Keratinocyte (primary cell): ENCODE measurements around the gene SMYD3. TPM values are rescaled to one million over a fixed set of nuclear protein-coding genes. Genes with fewer than 3 reads are reported as not detected.

ENCODE experiments used
- DNase-seq: peaks from one replicate; pipeline ENCODE4 v3.0.0-alpha.2; 2011; ENCODE audit warnings: low read depth, missing footprints, low spot score
- FAIRE-seq: peaks from 2 replicates; lab custom pipeline; 2011; peaks lifted over from hg19 to GRCh38; lab: Jason Lieb, UNC
- H2AFZ ChIP-seq: 2 replicates; pipeline ENCODE4 v1.6.0; 2012; ENCODE audit warnings: low read length, control low read depth, inconsistent platforms; ENCODE audit not compliant: control insufficient read depth
- H3K27ac ChIP-seq: 2 replicates; pipeline ENCODE4 v1.5.1; 2011; ENCODE audit warnings: low read length; ENCODE audit not compliant: control insufficient read depth, insufficient read depth
- H3K27me3 ChIP-seq: 3 replicates; pipeline ENCODE4 v1.6.0; 2011; ENCODE audit warnings: low read length; ENCODE audit not compliant: control insufficient read depth, insufficient read depth; ENCODE audit errors: extremely low read depth
- H3K36me3 ChIP-seq, 2 experiments: 2 replicates in 1 of 2; 3 replicates in 1 of 2; pipeline ENCODE4 v1.5.1; 2011; ENCODE audit warnings: low read length in 2 of 2, mild to moderate bottlenecking in 1 of 2; ENCODE audit not compliant: control insufficient read depth in 2 of 2, insufficient read depth in 2 of 2; ENCODE audit errors: extremely low read depth in 1 of 2
- H3K4me1 ChIP-seq: 3 replicates; pipeline ENCODE4 v1.5.1; 2011; ENCODE audit warnings: low read length; ENCODE audit not compliant: control insufficient read depth, insufficient read depth; ENCODE audit errors: extremely low read depth
- H3K4me2 ChIP-seq: 3 replicates; pipeline ENCODE4 v1.6.0; 2011; ENCODE audit warnings: low read depth, low read length; ENCODE audit not compliant: control insufficient read depth, insufficient read depth; ENCODE audit errors: extremely low read depth
- H3K4me3 ChIP-seq, 3 experiments: fragments of 200-600 bp in 1 of 3; sonication (generic) in 1 of 3; 2 replicates in 2 of 3; 3 replicates in 1 of 3; pipeline ENCODE4 v1.5.1; 2011 to 2016; ENCODE audit warnings: low read length in 3 of 3, mild to moderate bottlenecking in 3 of 3, control low read depth in 2 of 3, inconsistent platforms in 1 of 3, low read depth in 1 of 3, mixed read lengths in 1 of 3, mixed run types in 1 of 3, moderate library complexity in 1 of 3; ENCODE audit not compliant: control insufficient read depth in 2 of 3, insufficient read depth in 2 of 3; ENCODE audit errors: extremely low read depth in 1 of 3
- H3K79me2 ChIP-seq: 2 replicates; pipeline ENCODE4 v1.6.0; 2012; ENCODE audit warnings: low read length; ENCODE audit not compliant: control insufficient read depth, insufficient read depth
- H3K9ac ChIP-seq: 3 replicates; pipeline ENCODE4 v1.6.0; 2011; ENCODE audit warnings: low read length; ENCODE audit not compliant: control insufficient read depth, insufficient read depth; ENCODE audit errors: extremely low read depth
- H3K9me1 ChIP-seq: 3 replicates; pipeline ENCODE4 v1.6.0; 2011; ENCODE audit warnings: low read length; ENCODE audit not compliant: control insufficient read depth, insufficient read depth; ENCODE audit errors: extremely low read depth
- H3K9me3 ChIP-seq: 2 replicates; pipeline ENCODE4 v1.5.1; 2012; ENCODE audit warnings: low read depth, low read length; ENCODE audit not compliant: control insufficient read depth
- H4K20me1 ChIP-seq: 3 replicates; pipeline ENCODE4 v1.6.0; 2011; ENCODE audit warnings: low read length; ENCODE audit not compliant: control insufficient read depth, insufficient read depth; ENCODE audit errors: extremely low read depth
- EZH2 ChIP-seq: IDR thresholded peaks from one replicate; pipeline ENCODE4 v1.6.1; 2012; ENCODE audit warnings: inconsistent platforms, mild to moderate bottlenecking, low read length, moderate library complexity
- dilution Hi-C: fragments of 300-500 bp; cut with MboI; formaldehyde crosslinking; loops from one replicate; pipeline ENCODE4 v1.7.0; 2020; ENCODE audit warnings: low sequenced_read_pairs; ENCODE audit not compliant: extremely low pct_ligation_motif_present
- polyA plus RNA-seq, 5 experiments: library from polyadenylated mRNA; depleted of rRNA in 3 of 5; stranded (reverse) in 3 of 5; stranded (forward) in 1 of 5; unstranded in 1 of 5; fragments of >200 nt; gene quantifications; 1 replicate in 1 of 5; 2 replicates in 3 of 5; 3 replicates in 1 of 5; pipeline versions ENCODE4 v1.2.1 to v1.2.3, GENCODE V29; 2011 to 2012; ENCODE audit warnings: missing spikeins in 2 of 5, low read depth in 1 of 5, low replicate concordance in 1 of 5
- TF ChIP-seq, protein P1 (sequence below), 3 experiments: IDR thresholded peaks in 1 of 3; conservative IDR thresholded peaks in 1 of 3; optimal IDR thresholded peaks in 1 of 3; 2 replicates in 2 of 3; 3 replicates in 1 of 3; pipeline versions ENCODE3 to v1.5.1; 2011; ENCODE audit warnings: low read length in 3 of 3, mild to moderate bottlenecking in 3 of 3, moderate library complexity in 2 of 3, control low read depth in 1 of 3, inconsistent platforms in 1 of 3; ENCODE audit not compliant: insufficient read depth in 2 of 3; ENCODE audit errors: extremely low read depth in 1 of 3

SMYD3 gene
- polyA plus RNA-seq, 1 donor (not counting 4 experiments of a cell fraction or from before 2014, with no cell fraction given), result 31.0 TPM

DNA sequence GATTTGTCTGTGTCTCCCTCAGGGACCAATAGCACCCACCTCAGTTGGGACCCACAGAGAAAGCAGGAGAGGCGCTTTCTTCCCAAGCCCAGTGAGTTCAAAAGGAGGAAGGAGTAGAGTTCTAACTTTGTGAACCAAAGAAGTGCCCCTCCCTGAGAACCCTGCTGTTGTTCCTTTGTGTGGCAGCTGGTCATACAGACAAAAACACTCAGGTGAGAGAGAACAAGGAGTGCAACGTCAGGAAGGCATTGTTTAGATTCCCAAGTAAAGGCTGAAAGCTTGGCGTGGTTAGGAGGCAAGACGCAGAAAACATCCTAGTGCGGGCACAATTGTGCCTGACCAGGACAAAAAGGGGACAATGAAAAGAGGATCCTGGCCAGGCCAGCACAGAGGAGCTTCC is 697.7 kb downstream of the SMYD3 start:
- no peaks in the 10 kb centered on the region for H3K4me1 ChIP-seq
- H4K20me1 ChIP-seq, result no peaks in the 10 kb centered on the region
- TF ChIP-seq, protein P1, sequence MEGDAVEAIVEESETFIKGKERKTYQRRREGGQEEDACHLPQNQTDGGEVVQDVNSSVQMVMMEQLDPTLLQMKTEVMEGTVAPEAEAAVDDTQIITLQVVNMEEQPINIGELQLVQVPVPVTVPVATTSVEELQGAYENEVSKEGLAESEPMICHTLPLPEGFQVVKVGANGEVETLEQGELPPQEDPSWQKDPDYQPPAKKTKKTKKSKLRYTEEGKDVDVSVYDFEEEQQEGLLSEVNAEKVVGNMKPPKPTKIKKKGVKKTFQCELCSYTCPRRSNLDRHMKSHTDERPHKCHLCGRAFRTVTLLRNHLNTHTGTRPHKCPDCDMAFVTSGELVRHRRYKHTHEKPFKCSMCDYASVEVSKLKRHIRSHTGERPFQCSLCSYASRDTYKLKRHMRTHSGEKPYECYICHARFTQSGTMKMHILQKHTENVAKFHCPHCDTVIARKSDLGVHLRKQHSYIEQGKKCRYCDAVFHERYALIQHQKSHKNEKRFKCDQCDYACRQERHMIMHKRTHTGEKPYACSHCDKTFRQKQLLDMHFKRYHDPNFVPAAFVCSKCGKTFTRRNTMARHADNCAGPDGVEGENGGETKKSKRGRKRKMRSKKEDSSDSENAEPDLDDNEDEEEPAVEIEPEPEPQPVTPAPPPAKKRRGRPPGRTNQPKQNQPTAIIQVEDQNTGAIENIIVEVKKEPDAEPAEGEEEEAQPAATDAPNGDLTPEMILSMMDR (optimal IDR thresholded peaks at IDR 0.05 in 1 of 3, IDR thresholded peaks at IDR 0.05 in 1 of 3, conservative IDR thresholded peaks at IDR 0.05 in 1 of 3; ENCODE audit: extremely low read depth in 1 of 3, insufficient read depth in 2 of 3, low read length in 3 of 3), result no peak
- no peak for TF ChIP-seq EZH2
- no peak overlapping the region for H2AFZ ChIP-seq
- H3K9ac ChIP-seq, result no peak overlapping the region
- H3K36me3 ChIP-seq, result no peaks in the 10 kb centered on the region
- no peaks in the 10 kb centered on the region for H3K9me1 ChIP-seq
- no peaks in the 10 kb centered on the region for H3K9me3 ChIP-seq
- H3K4me3 ChIP-seq, result no peak overlapping the region
- no peak overlapping the region for H3K4me2 ChIP-seq
- no peaks in the 10 kb centered on the region for H3K79me2 ChIP-seq
- no peaks in the 10 kb centered on the region for H3K27me3 ChIP-seq
- dilution Hi-C loops, result no loop called here
- H3K27ac ChIP-seq, result no peak overlapping the region
- DNase-seq, result no peak
- no peak for FAIRE-seq

DNA sequence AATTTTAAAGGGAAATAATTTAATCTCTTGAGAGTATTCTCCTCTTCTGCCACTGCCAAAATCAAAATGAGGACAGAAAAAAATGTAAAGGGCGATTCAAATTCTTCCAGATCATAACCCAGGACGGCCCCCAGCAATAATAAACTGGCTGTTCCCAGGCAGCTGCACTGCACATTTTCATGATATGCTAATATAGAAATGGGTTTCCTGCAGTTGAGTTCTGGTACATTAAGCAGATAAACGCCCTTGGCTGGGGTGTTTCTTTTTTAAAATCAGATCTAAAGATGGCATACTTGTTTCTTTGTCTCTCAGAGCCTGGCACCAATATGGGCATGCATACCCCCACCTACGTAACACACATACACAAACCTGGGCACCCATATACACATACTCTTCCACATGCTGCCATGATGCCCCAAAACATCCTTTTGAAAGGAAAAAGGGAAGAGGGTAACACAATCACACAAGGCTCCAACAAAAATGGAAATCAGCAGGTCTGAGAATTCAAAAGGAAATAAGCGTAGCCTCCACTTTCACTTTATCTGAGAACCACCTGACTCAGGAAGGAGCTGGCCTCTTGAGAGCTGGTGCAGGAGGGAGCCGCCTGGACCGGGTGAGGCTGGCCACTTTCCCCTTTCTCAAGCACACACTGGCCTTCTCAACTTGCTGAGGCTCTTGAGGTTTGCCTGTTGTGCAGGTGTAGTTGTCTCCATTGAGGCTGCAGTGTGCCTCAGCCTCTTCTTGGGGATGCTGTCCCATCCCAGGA is 698.9 kb downstream of the SMYD3 start:
- H3K27me3 ChIP-seq, result no peaks in the 10 kb centered on the region
- dilution Hi-C loops, result no loop called here

More for the DNA sequence above, 698.9 kb downstream of the SMYD3 start:
- no peaks in the 10 kb centered on the region for H3K36me3 ChIP-seq
- no peak overlapping the region for H3K27ac ChIP-seq
- no peak for TF ChIP-seq EZH2
- TF ChIP-seq, protein P1 (optimal IDR thresholded peaks at IDR 0.05 in 1 of 3, IDR thresholded peaks at IDR 0.05 in 1 of 3, conservative IDR thresholded peaks at IDR 0.05 in 1 of 3; ENCODE audit: extremely low read depth in 1 of 3, insufficient read depth in 2 of 3, low read length in 3 of 3), result no peak
- DNase-seq, result no peak
- no peaks in the 10 kb centered on the region for H3K79me2 ChIP-seq
- no peak overlapping the region for H3K4me2 ChIP-seq
- no peaks in the 10 kb centered on the region for H3K9me1 ChIP-seq
- H3K4me3 ChIP-seq, result no peak overlapping the region
- H2AFZ ChIP-seq, result no peak overlapping the region
- no peaks in the 10 kb centered on the region for H4K20me1 ChIP-seq
- no peak for FAIRE-seq
- no peak overlapping the region for H3K9ac ChIP-seq
- no peaks in the 10 kb centered on the region for H3K4me1 ChIP-seq
- H3K9me3 ChIP-seq, result no peaks in the 10 kb centered on the region
